Keratinocyte (primary cell): ENCODE results near the gene GBP7. TPM values are rescaled to one million over a fixed set of nuclear protein-coding genes. Genes with fewer than 3 reads are reported as not detected.

Experiments
- DNase-seq: peaks from one replicate; pipeline ENCODE4 v3.0.0-alpha.2; 2011; ENCODE audit warnings: low read depth, missing footprints, low spot score
- FAIRE-seq: peaks from 2 replicates; lab custom pipeline; 2011; peaks lifted over from hg19 to GRCh38; lab: Jason Lieb, UNC
- H2AFZ ChIP-seq: 2 replicates; pipeline ENCODE4 v1.6.0; 2012; ENCODE audit warnings: low read length, control low read depth, inconsistent platforms; ENCODE audit not compliant: control insufficient read depth
- H3K27ac ChIP-seq: 2 replicates; pipeline ENCODE4 v1.5.1; 2011; ENCODE audit warnings: low read length; ENCODE audit not compliant: control insufficient read depth, insufficient read depth
- H3K27me3 ChIP-seq: 3 replicates; pipeline ENCODE4 v1.6.0; 2011; ENCODE audit warnings: low read length; ENCODE audit not compliant: control insufficient read depth, insufficient read depth; ENCODE audit errors: extremely low read depth
- H3K36me3 ChIP-seq, 2 experiments: 2 replicates in 1 of 2; 3 replicates in 1 of 2; pipeline ENCODE4 v1.5.1; 2011; ENCODE audit warnings: low read length in 2 of 2, mild to moderate bottlenecking in 1 of 2; ENCODE audit not compliant: control insufficient read depth in 2 of 2, insufficient read depth in 2 of 2; ENCODE audit errors: extremely low read depth in 1 of 2
- H3K4me1 ChIP-seq: 3 replicates; pipeline ENCODE4 v1.5.1; 2011; ENCODE audit warnings: low read length; ENCODE audit not compliant: control insufficient read depth, insufficient read depth; ENCODE audit errors: extremely low read depth
- H3K4me2 ChIP-seq: 3 replicates; pipeline ENCODE4 v1.6.0; 2011; ENCODE audit warnings: low read depth, low read length; ENCODE audit not compliant: control insufficient read depth, insufficient read depth; ENCODE audit errors: extremely low read depth
- H3K4me3 ChIP-seq, 3 experiments: fragments of 200-600 bp in 1 of 3; sonication (generic) in 1 of 3; 2 replicates in 2 of 3; 3 replicates in 1 of 3; pipeline ENCODE4 v1.5.1; 2011 to 2016; ENCODE audit warnings: low read length in 3 of 3, mild to moderate bottlenecking in 3 of 3, control low read depth in 2 of 3, inconsistent platforms in 1 of 3, low read depth in 1 of 3, mixed read lengths in 1 of 3, mixed run types in 1 of 3, moderate library complexity in 1 of 3; ENCODE audit not compliant: control insufficient read depth in 2 of 3, insufficient read depth in 2 of 3; ENCODE audit errors: extremely low read depth in 1 of 3
- H3K79me2 ChIP-seq: 2 replicates; pipeline ENCODE4 v1.6.0; 2012; ENCODE audit warnings: low read length; ENCODE audit not compliant: control insufficient read depth, insufficient read depth
- H3K9ac ChIP-seq: 3 replicates; pipeline ENCODE4 v1.6.0; 2011; ENCODE audit warnings: low read length; ENCODE audit not compliant: control insufficient read depth, insufficient read depth; ENCODE audit errors: extremely low read depth
- H3K9me1 ChIP-seq: 3 replicates; pipeline ENCODE4 v1.6.0; 2011; ENCODE audit warnings: low read length; ENCODE audit not compliant: control insufficient read depth, insufficient read depth; ENCODE audit errors: extremely low read depth
- H3K9me3 ChIP-seq: 2 replicates; pipeline ENCODE4 v1.5.1; 2012; ENCODE audit warnings: low read depth, low read length; ENCODE audit not compliant: control insufficient read depth
- H4K20me1 ChIP-seq: 3 replicates; pipeline ENCODE4 v1.6.0; 2011; ENCODE audit warnings: low read length; ENCODE audit not compliant: control insufficient read depth, insufficient read depth; ENCODE audit errors: extremely low read depth
- CTCF ChIP-seq, 3 experiments: IDR thresholded peaks in 1 of 3; conservative IDR thresholded peaks in 1 of 3; optimal IDR thresholded peaks in 1 of 3; 2 replicates in 2 of 3; 3 replicates in 1 of 3; pipeline versions ENCODE3 to v1.5.1; 2011; ENCODE audit warnings: low read length in 3 of 3, mild to moderate bottlenecking in 3 of 3, moderate library complexity in 2 of 3, control low read depth in 1 of 3, inconsistent platforms in 1 of 3; ENCODE audit not compliant: insufficient read depth in 2 of 3; ENCODE audit errors: extremely low read depth in 1 of 3
- EZH2 ChIP-seq: IDR thresholded peaks from one replicate; pipeline ENCODE4 v1.6.1; 2012; ENCODE audit warnings: inconsistent platforms, mild to moderate bottlenecking, low read length, moderate library complexity
- dilution Hi-C: fragments of 300-500 bp; cut with MboI; formaldehyde crosslinking; loops from one replicate; pipeline ENCODE4 v1.7.0; 2020; ENCODE audit warnings: low sequenced_read_pairs; ENCODE audit not compliant: extremely low pct_ligation_motif_present
- polyA plus RNA-seq, 5 experiments: library from polyadenylated mRNA; depleted of rRNA in 3 of 5; stranded (reverse) in 3 of 5; stranded (forward) in 1 of 5; unstranded in 1 of 5; fragments of >200 nt; gene quantifications; 1 replicate in 1 of 5; 2 replicates in 3 of 5; 3 replicates in 1 of 5; pipeline versions ENCODE4 v1.2.1 to v1.2.3, GENCODE V29; 2011 to 2012; ENCODE audit warnings: missing spikeins in 2 of 5, low read depth in 1 of 5, low replicate concordance in 1 of 5

Gene GBP7
- polyA plus RNA-seq, 1 donor (not counting 4 experiments of a cell fraction or from before 2014, with no cell fraction given): not detected

GRCh38 chr1:89206373-89206772 lies 30.6 kb upstream of the GBP7 start:
- dilution Hi-C loops: no loop called here
- Histone ChIP-seq H2AFZ (no peak overlapping the region), H3K9ac (no peak overlapping the region), H4K20me1 (no peaks in the 10 kb centered on the region), H3K27me3 (no peaks in the 10 kb centered on the region), H3K9me1 (no peaks in the 10 kb centered on the region), H3K79me2 (no peaks in the 10 kb centered on the region), H3K36me3 (no peaks in the 10 kb centered on the region), H3K4me1 (no peaks in the 10 kb centered on the region), H3K4me2 (no peak overlapping the region), H3K4me3 (no peak overlapping the region), H3K27ac (no peak overlapping the region), H3K9me3 (no peaks in the 10 kb centered on the region)
- no peak for FAIRE-seq
- no peak for TF ChIP-seq EZH2
- no peak for TF ChIP-seq CTCF (optimal IDR thresholded peaks at IDR 0.05 in 1 of 3, IDR thresholded peaks at IDR 0.05 in 1 of 3, conservative IDR thresholded peaks at IDR 0.05 in 1 of 3; ENCODE audit: extremely low read depth in 1 of 3, insufficient read depth in 2 of 3, low read length in 3 of 3)
- DNase-seq: no peak

DNA sequence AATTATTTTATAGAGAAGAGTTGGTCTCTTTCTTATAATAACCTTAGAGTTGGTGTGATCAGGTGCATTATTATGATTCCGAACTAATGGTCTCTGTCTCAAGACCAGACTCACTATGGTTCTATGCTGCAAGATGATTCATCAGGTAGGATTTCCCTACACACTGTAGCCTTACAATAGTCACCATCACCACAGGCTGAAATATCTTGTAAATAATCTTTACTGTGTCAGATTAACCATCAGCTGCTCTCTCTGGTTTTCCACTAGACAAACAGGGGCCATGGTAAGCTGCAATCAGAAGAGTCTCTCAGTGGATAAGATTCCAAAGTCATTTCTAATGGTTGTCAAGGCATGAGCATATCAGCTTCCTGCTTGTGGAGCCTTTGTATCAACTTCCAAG lies 27.4 kb upstream of the GBP7 start:
- H3K79me2 ChIP-seq: no peaks in the 10 kb centered on the region
- H3K9ac ChIP-seq: no peak overlapping the region
- no peak overlapping the region for H2AFZ ChIP-seq
- H3K9me1 ChIP-seq: no peaks in the 10 kb centered on the region
- H3K36me3 ChIP-seq: no peaks in the 10 kb centered on the region
- FAIRE-seq (no peak), DNase-seq (no peak)
- H3K4me2 ChIP-seq: no peak overlapping the region
- H3K9me3 ChIP-seq: no peaks in the 10 kb centered on the region
- dilution Hi-C loops: no loop called here
- no peak overlapping the region for H3K27ac ChIP-seq
- H3K27me3 ChIP-seq: no peaks in the 10 kb centered on the region
- no peaks in the 10 kb centered on the region for H3K4me1 ChIP-seq
- no peaks in the 10 kb centered on the region for H4K20me1 ChIP-seq
- H3K4me3 ChIP-seq: no peak overlapping the region
- no peak for TF ChIP-seq EZH2
- no peak for TF ChIP-seq CTCF (optimal IDR thresholded peaks at IDR 0.05 in 1 of 3, IDR thresholded peaks at IDR 0.05 in 1 of 3, conservative IDR thresholded peaks at IDR 0.05 in 1 of 3; ENCODE audit: extremely low read depth in 1 of 3, insufficient read depth in 2 of 3, low read length in 3 of 3)
